Fibroblast of pulmonary artery (primary cell): ENCODE data around the gene CYP27C1.

Experiments
- DNase-seq: peaks from one replicate; pipeline ENCODE4 v3.0.0-alpha.2; 2010; ENCODE audit warnings: low read depth
- H3K4me3 ChIP-seq: replicated peaks from 2 replicates; pipeline ENCODE4 v1.5.1; 2011; ENCODE audit warnings: low read depth, mild to moderate bottlenecking, control low read depth, low read length, moderate library complexity
- TF ChIP-seq, protein P1 (sequence below): IDR thresholded peaks from 2 replicates; pipeline ENCODE4 v1.5.1; 2011; ENCODE audit warnings: mild to moderate bottlenecking, control low read depth, low read length, inconsistent platforms; ENCODE audit errors: missing control alignments

The CYP27C1 gene

GRCh38 chr2:127161176-127162136, 58.6 kb downstream of the CYP27C1 start:
- no peak for DNase-seq
- TF ChIP-seq, protein P1, sequence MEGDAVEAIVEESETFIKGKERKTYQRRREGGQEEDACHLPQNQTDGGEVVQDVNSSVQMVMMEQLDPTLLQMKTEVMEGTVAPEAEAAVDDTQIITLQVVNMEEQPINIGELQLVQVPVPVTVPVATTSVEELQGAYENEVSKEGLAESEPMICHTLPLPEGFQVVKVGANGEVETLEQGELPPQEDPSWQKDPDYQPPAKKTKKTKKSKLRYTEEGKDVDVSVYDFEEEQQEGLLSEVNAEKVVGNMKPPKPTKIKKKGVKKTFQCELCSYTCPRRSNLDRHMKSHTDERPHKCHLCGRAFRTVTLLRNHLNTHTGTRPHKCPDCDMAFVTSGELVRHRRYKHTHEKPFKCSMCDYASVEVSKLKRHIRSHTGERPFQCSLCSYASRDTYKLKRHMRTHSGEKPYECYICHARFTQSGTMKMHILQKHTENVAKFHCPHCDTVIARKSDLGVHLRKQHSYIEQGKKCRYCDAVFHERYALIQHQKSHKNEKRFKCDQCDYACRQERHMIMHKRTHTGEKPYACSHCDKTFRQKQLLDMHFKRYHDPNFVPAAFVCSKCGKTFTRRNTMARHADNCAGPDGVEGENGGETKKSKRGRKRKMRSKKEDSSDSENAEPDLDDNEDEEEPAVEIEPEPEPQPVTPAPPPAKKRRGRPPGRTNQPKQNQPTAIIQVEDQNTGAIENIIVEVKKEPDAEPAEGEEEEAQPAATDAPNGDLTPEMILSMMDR = no peak
- no peak overlapping the region for H3K4me3 ChIP-seq

GRCh38 chr2:127160676-127161075, 59.4 kb downstream of the CYP27C1 start:
- no peak overlapping the region for H3K4me3 ChIP-seq
- TF ChIP-seq, protein P1 = no peak
- no peak for DNase-seq

- no peak overlapping the region for H3K4me3 ChIP-seq
- no peak for DNase-seq
- TF ChIP-seq, protein P1 = no peak
These were observed 60.6 kb downstream of the CYP27C1 start for GRCh38 chr2:127159543-127159942.

DNA sequence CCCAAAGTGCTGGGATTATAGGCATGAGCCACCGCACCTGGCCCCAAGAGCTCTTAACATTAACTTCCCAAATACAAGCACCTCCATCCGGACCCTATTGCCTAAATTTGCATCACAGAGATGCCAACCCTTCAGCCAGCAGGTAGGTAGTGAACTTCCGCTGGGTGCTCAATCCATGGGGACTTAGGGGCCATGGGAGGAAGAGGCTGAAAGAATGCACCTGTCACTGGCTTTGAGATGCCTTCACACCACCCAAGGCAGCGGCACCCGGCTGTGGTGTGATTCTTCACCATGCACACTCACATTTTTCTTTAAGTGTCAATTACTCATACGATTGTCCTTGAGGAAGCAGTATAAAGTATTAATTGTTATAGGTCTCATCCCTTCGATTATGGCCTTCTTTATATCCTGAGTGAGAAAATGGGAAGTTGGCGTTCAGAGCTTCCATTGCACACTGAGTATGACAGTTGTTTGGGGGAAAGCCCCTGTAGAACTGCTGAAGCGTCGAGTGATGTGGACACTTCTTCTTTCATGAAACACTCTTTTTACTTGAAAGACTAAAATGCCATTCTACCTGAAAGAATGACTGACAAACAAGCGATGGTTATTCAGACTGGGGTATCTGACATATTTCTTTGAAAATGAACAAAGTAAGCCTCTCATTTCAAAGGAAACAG, 61.3 kb downstream of the CYP27C1 start:
- no peak overlapping the region for H3K4me3 ChIP-seq
- no peak for DNase-seq
- TF ChIP-seq, protein P1 = no peak

- TF ChIP-seq, protein P1 = peak; percentile 15
- no peak overlapping the region for H3K4me3 ChIP-seq
- DNase-seq = no peak
These were observed 62.2 kb downstream of the CYP27C1 start for GRCh38 chr2:127157651-127158485.

DNA sequence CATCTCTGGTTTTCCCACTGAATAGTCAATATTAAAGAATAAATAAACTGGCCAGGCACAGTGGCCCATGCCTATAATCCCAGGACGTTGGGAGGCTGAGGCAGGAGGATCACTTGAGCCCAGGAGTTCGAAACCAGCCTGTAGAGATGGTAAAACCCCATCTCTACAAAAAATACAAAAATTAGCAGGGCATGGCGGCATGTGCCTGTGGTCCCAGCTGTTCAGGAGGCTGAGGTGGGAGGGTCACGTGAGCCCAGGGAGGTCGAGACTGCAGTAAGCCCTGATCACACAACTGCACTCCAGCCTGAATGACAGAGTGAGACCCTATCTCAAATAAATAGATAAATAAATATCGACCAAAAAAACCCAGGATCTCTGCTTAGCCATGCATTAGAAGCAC, 63.0 kb downstream of the CYP27C1 start:
- TF ChIP-seq, protein P1 = no peak
- DNase-seq = no peak
- H3K4me3 ChIP-seq = no peak overlapping the region
